ENCODE measurements around the gene CSNK2B.
A peak's percentile ranks its signal among the peaks of the same experiment; 100 is the strongest.

DNA sequence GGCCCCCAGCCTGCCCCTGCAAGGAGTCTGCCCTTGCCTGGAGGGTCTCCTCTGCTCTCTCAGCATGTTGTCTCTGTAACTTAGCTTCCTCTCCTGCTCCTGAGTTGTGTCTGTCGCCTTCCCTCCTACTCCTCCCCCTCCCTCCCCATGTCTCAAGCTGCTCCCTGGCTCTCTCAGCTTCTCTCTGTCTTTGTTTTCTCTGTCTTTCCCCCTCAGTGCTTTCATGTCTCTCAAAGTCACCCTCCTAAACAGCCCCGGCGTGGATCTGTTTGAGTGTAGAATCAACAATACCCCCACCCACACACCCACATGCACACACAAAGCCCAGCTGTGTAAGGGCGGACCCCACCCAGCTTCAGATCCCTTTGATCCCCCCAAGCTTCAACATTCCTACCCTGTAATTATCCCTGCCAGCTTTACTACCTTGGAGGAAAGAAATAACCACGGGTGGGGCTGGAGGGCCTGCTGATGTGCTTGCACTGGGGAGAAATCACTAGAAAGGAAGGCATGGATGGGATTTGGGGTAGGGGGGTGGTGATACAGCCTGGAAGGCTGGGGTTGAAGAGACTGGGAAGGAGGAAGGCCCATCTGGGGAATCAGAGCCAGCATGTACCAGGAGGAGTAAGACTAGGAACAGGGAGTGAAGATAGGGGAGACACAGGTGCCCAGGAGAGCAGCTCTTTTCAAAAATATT lies 48.3 kb downstream of the CSNK2B start:
- TF ChIP-seq ZNF785 (tag by site-specific recombination; IDR thresholded peaks at IDR 0.05) (no peak), ZNF501 (tag by site-specific recombination; IDR thresholded peaks at IDR 0.05) (no peak), ZNF274 (IDR thresholded peaks at IDR 0.05; ENCODE audit: low read length) (no peak), ZNF274 (tag by site-specific recombination; IDR thresholded peaks at IDR 0.05; ENCODE audit: borderline replicate concordance) (no peak), ZNF157 (tag by site-specific recombination; IDR thresholded peaks at IDR 0.05) (no peak), FEZF1 (tag by site-specific recombination; IDR thresholded peaks at IDR 0.05) (no peak), KLF9 (tag by site-specific recombination; IDR thresholded peaks at IDR 0.05; ENCODE audit: low read depth) (no peak), ZBTB11 (tag by site-specific recombination; conservative IDR thresholded peaks at IDR 0.05; ENCODE audit: low read depth) (no peak), MZF1 (tag by site-specific recombination; IDR thresholded peaks at IDR 0.05; ENCODE audit: borderline replicate concordance) (peak; percentile 84), CTCF (tag by site-specific recombination; IDR thresholded peaks at IDR 0.05) (no peak), RBAK (tag by site-specific recombination; IDR thresholded peaks at IDR 0.05) (no peak), TCF7L2 (IDR thresholded peaks at IDR 0.05; ENCODE audit: borderline replicate concordance, low read depth, low read length) (peak; percentile 67; the same call in 1 of the 2 replicates), ZNF302 (tag by site-specific recombination; IDR thresholded peaks at IDR 0.05; ENCODE audit: low read depth) (no peak), AEBP2 (tag by site-specific recombination; IDR thresholded peaks at IDR 0.05; ENCODE audit: borderline replicate concordance) (no peak), ZBTB21 (tag by site-specific recombination; IDR thresholded peaks at IDR 0.05) (no peak)
